Ishikawa (cell line): ENCODE data around the gene TBC1D17.
A peak's percentile ranks its signal among the peaks of the same experiment; 100 is the strongest.

Experiments
- CEBPB ChIP-seq: IDR thresholded peaks from 2 replicates; pipeline ENCODE4 v1.6.1; 2012
- CREB1 ChIP-seq: IDR thresholded peaks from 2 replicates; pipeline ENCODE4 v1.6.1; 2012; ENCODE audit warnings: low read depth
- EGR1 ChIP-seq: IDR thresholded peaks from 2 replicates; pipeline ENCODE4 v1.6.1; 2012
- EP300 ChIP-seq: IDR thresholded peaks from 2 replicates; pipeline ENCODE4 v1.6.1; 2012; ENCODE audit warnings: borderline replicate concordance
- FOXM1 ChIP-seq: IDR thresholded peaks from 2 replicates; pipeline ENCODE4 v1.6.1; 2012; ENCODE audit warnings: low read depth, borderline replicate concordance
- MAX ChIP-seq: IDR thresholded peaks from 2 replicates; pipeline ENCODE4 v1.6.1; 2012
- NFIC ChIP-seq: IDR thresholded peaks from 2 replicates; pipeline ENCODE4 v1.6.1; 2012
- RAD21 ChIP-seq: IDR thresholded peaks from 2 replicates; pipeline ENCODE4 v1.6.1; 2012; ENCODE audit warnings: low read depth
- REST ChIP-seq: IDR thresholded peaks from 2 replicates; pipeline ENCODE4 v1.6.1; 2012; ENCODE audit warnings: low read depth, mild to moderate bottlenecking
- TAF1 ChIP-seq: IDR thresholded peaks from 2 replicates; pipeline ENCODE4 v1.6.1; 2012; ENCODE audit warnings: low read depth, mild to moderate bottlenecking
- TEAD4 ChIP-seq: IDR thresholded peaks from 2 replicates; pipeline ENCODE4 v1.6.1; 2012
- USF1 ChIP-seq: IDR thresholded peaks from 2 replicates; pipeline ENCODE4 v1.6.1; 2012
- YY1 ChIP-seq: IDR thresholded peaks from 2 replicates; pipeline ENCODE4 v1.6.1; 2012; ENCODE audit warnings: low read depth

- TF ChIP-seq EP300 (no peak), REST (no peak), MAX (no peak), USF1 (peak; percentile 74), EGR1 (no peak), TAF1 (no peak), CREB1 (no peak), NFIC (no peak), CEBPB (no peak), YY1 (no peak), TEAD4 (no peak), FOXM1 (no peak), RAD21 (no peak)
Measured at GRCh38 chr19:49881672-49882394, 4.3 kb downstream of the TBC1D17 start.
